Kidney epithelial cell (primary cell): ENCODE data around the gene MAGEB3. TPM values are rescaled to one million over a fixed set of nuclear protein-coding genes. Genes with fewer than 3 reads are reported as not detected.
A peak's percentile ranks its signal among the peaks of the same experiment; 100 is the strongest.

Source experiments
- DNase-seq: peaks from one replicate; pipeline ENCODE4 v3.0.0-alpha.2; 2010; ENCODE audit warnings: low read depth
- H3K27me3 ChIP-seq: 2 replicates; pipeline ENCODE4 v1.6.0; 2011; ENCODE audit warnings: low read length; ENCODE audit not compliant: control insufficient read depth, insufficient read depth
- H3K36me3 ChIP-seq: 2 replicates; pipeline ENCODE4 v1.5.1; 2011; ENCODE audit warnings: low read length; ENCODE audit not compliant: control insufficient read depth, insufficient read depth
- H3K4me3 ChIP-seq: 2 replicates; pipeline ENCODE4 v1.5.1; 2011; ENCODE audit warnings: low read depth, mild to moderate bottlenecking, control low read depth, low read length
- total RNA-seq: library from RNA; depleted of rRNA; stranded (reverse); fragments of >200 nt; gene quantifications from 2 replicates; pipeline ENCODE4 v1.2.3, GENCODE V29; 2015
- TF ChIP-seq, protein P1 (sequence below): IDR thresholded peaks from 2 replicates; pipeline ENCODE4 v1.5.1; 2011; ENCODE audit warnings: mild to moderate bottlenecking, moderate library complexity, low read length, control low read depth, inconsistent platforms; ENCODE audit not compliant: insufficient read depth, poor library complexity, severe bottlenecking

Gene MAGEB3
- total RNA-seq, 1 donor from 2014 or later = not detected

DNA sequence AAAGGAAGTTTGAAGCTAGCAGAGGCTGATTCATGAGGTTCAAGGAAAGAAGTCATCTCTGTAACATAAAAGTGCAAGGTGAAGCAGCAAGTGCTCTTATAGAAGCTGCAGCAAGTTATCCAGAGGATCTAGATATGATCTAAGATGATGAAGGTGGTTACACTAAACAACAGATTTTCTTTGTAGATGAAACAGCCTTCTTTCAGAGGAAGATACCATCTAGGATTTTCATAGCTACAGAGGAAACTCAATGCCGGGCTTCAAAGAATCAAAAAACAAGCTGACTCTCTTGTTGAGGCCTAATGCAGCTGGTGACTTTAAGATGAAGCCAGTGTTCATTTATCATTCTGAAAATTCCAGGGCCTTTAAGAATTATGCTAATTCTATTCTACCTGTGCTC, 50.0 kb downstream of the MAGEB3 start:
- H3K4me3 ChIP-seq = no peak overlapping the region
- TF ChIP-seq, protein P1, sequence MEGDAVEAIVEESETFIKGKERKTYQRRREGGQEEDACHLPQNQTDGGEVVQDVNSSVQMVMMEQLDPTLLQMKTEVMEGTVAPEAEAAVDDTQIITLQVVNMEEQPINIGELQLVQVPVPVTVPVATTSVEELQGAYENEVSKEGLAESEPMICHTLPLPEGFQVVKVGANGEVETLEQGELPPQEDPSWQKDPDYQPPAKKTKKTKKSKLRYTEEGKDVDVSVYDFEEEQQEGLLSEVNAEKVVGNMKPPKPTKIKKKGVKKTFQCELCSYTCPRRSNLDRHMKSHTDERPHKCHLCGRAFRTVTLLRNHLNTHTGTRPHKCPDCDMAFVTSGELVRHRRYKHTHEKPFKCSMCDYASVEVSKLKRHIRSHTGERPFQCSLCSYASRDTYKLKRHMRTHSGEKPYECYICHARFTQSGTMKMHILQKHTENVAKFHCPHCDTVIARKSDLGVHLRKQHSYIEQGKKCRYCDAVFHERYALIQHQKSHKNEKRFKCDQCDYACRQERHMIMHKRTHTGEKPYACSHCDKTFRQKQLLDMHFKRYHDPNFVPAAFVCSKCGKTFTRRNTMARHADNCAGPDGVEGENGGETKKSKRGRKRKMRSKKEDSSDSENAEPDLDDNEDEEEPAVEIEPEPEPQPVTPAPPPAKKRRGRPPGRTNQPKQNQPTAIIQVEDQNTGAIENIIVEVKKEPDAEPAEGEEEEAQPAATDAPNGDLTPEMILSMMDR = no peak
- no peaks in the 10 kb centered on the region for H3K36me3 ChIP-seq
- no peaks in the 10 kb centered on the region for H3K27me3 ChIP-seq
- DNase-seq = no peak

DNA sequence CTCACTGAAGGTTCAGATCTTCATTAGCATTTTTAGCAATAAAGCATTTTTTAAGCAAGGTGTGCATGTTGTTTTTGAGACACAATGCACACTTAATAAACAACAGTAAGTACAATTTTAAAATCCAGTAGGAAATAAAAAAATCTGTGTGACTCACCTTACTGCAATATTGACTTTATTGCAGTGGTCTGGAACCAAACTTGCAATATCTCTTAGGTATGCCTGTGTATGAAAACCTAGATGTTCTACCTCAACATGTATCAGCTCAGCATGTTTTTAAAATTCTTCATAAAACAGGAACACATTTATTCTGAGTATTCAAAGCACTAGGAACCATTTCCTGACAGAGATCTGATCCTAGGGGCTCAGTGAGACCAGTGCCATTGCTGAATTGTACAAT, 52.1 kb downstream of the MAGEB3 start:
- TF ChIP-seq, protein P1 = no peak
- H3K36me3 ChIP-seq = no peaks in the 10 kb centered on the region
- H3K27me3 ChIP-seq = no peaks in the 10 kb centered on the region
- no peak overlapping the region for H3K4me3 ChIP-seq
- no peak for DNase-seq

DNA sequence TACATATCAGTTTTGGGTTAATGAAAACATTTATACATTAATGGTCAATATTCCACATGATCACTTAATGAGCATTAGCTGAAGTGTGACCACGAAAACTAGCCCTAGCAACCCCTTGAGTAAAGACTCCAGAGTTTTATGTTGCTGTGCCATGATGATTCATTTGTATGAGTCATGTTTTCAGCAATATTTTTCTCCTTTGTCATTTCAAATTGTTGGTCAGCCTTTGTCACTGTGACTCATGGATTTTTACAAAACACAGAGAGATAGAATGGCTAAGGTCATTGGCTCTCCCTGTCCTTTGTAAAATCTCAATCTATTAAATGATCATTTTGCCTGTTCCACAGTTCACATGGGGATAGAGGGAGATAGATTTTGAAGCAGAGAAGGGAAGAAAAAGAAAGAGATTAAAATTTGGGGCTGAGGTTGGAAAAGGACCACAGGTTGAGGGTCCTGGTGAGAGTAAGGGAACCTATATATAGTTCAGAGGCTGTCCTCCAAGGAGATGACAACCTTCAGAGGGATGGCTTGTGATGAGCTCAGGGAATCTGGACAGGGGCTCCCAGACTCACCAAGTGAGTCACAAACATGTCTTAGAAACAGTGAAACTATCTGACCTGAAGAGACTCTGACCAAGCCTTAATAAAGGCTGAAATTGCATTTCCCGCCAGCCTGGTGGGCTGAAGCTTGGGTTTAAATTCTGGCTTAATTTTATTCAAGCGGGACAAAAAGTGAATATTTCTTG, 53.2 kb downstream of the MAGEB3 start:
- TF ChIP-seq, protein P1 = no peak
- Histone ChIP-seq H3K4me3 (no peak overlapping the region), H3K36me3 (no peaks in the 10 kb centered on the region), H3K27me3 (no peaks in the 10 kb centered on the region)
- DNase-seq = peak; percentile 72

Other genes starting within 250 kb of the MAGEB3 start
- gene MAGEB2, start 15.1 kb upstream of the MAGEB3 start, total RNA-seq = not detected in 2 replicates
- gene MAGEB4, start 11.3 kb downstream of the MAGEB3 start, total RNA-seq = not detected in 2 replicates
- not detected in 2 replicates for gene MAGEB1, start 16.5 kb downstream of the MAGEB3 start, total RNA-seq
- 0.41 and 1.6 TPM in 2 replicates for gene NR0B1, start 78.7 kb downstream of the MAGEB3 start, total RNA-seq